Mesendoderm (in vitro differentiated cells): ENCODE measurements around the gene PSMA5.

ENCODE experiments used
- DNase-seq: peaks from one replicate; pipeline ENCODE4 v3.0.0; 2013
- H2AK5ac ChIP-seq: 2 replicates; pipeline ENCODE4 v1.6.1; 2013; ENCODE audit warnings: low read length, inconsistent platforms
- H2BK120ac ChIP-seq: 2 replicates; pipeline ENCODE4 v1.6.1; 2013; ENCODE audit warnings: low read depth, mild to moderate bottlenecking, low read length, moderate library complexity, mixed read lengths
- H2BK15ac ChIP-seq: replicated peaks from 2 replicates; pipeline ENCODE4 v1.6.1; 2013; ENCODE audit warnings: low read depth, mild to moderate bottlenecking, moderate library complexity
- H2BK5ac ChIP-seq: 2 replicates; pipeline ENCODE4 v1.6.1; 2013; ENCODE audit warnings: low read length, inconsistent platforms
- H3K18ac ChIP-seq: 2 replicates; pipeline ENCODE4 v1.6.1; 2013; ENCODE audit warnings: mild to moderate bottlenecking, low read length, mixed read lengths
- H3K23ac ChIP-seq: one replicate; pipeline ENCODE4 v1.6.1; 2013; ENCODE audit warnings: low read length
- H3K27ac ChIP-seq: 2 replicates; pipeline ENCODE4 v1.5.1; 2013; ENCODE audit warnings: low read depth, mild to moderate bottlenecking, inconsistent platforms, low read length, moderate library complexity
- H3K27me3 ChIP-seq: 2 replicates; pipeline ENCODE4 v1.6.1; 2013; ENCODE audit warnings: low read length, control low read depth, mild to moderate bottlenecking, inconsistent platforms; ENCODE audit not compliant: insufficient read depth, poor library complexity
- H3K36me3 ChIP-seq: 2 replicates; pipeline ENCODE4 v1.6.1; 2013; ENCODE audit warnings: low read length, inconsistent platforms; ENCODE audit not compliant: control insufficient read depth, insufficient read depth
- H3K4ac ChIP-seq: one replicate; pipeline ENCODE4 v1.6.1; 2013; ENCODE audit warnings: low read depth, mild to moderate bottlenecking, low read length, moderate library complexity
- H3K4me1 ChIP-seq: 2 replicates; pipeline ENCODE4 v1.6.1; 2013; ENCODE audit warnings: low read depth, low read length, inconsistent platforms; ENCODE audit not compliant: control insufficient read depth
- H3K4me2 ChIP-seq: 2 replicates; pipeline ENCODE4 v1.6.1; 2013; ENCODE audit warnings: low read length
- H3K4me3 ChIP-seq: 2 replicates; pipeline ENCODE4 v1.5.1; 2013; ENCODE audit warnings: mild to moderate bottlenecking, low read length
- H3K56ac ChIP-seq: one replicate; pipeline ENCODE4 v1.6.1; 2013; ENCODE audit warnings: low read length
- H3K79me1 ChIP-seq: 2 replicates; pipeline ENCODE4 v1.6.1; 2013; ENCODE audit warnings: low read length, inconsistent platforms
- H3K79me2 ChIP-seq: 2 replicates; pipeline ENCODE4 v1.6.1; 2013; ENCODE audit warnings: mild to moderate bottlenecking, low read length; ENCODE audit not compliant: control insufficient read depth, insufficient read depth
- H3K9ac ChIP-seq: 2 replicates; pipeline ENCODE4 v1.6.1; 2013; ENCODE audit warnings: low read length, inconsistent platforms
- H4K5ac ChIP-seq: one replicate; pipeline ENCODE4 v1.6.1; 2013; ENCODE audit warnings: low read length
- H4K8ac ChIP-seq: one replicate; pipeline ENCODE4 v1.6.1; 2013; ENCODE audit warnings: low read depth, mild to moderate bottlenecking, control low read depth, low read length, moderate library complexity
- WGBS: extraction: QIAGEN DNeasy Blood & Tissue Kit; methylation state at CpG from one replicate; pipeline ENCODE4 v1.1.7; 2013; ENCODE audit warnings: low lambda C conversion rate, missing lambda C conversion rate; ENCODE audit not compliant: insufficient coverage; ENCODE audit errors: extremely low coverage; 5-methylcytosine and 5-hydroxymethylcytosine counted together

Gene PSMA5

GRCh38 chr1:109470245-109470644, 44.0 kb upstream of the PSMA5 start:
- no peak overlapping the region for H3K23ac ChIP-seq
- no peak overlapping the region for H2BK15ac ChIP-seq
- H2BK120ac ChIP-seq: no peak overlapping the region
- H3K79me2 ChIP-seq: no peaks in the 10 kb centered on the region
- peaks cover 18% of the 10 kb centered on the region for H3K27me3 ChIP-seq
- H3K4me2 ChIP-seq: no peak overlapping the region
- no CpG with 5 or more reads among the region's 6 CpGs for WGBS
- H2BK5ac ChIP-seq: no peak overlapping the region
- H4K8ac ChIP-seq: no peak overlapping the region
- H3K27ac ChIP-seq: no peak overlapping the region
- H3K79me1 ChIP-seq: no peaks in the 10 kb centered on the region
- no peak overlapping the region for H3K4me3 ChIP-seq
- no peak overlapping the region for H3K9ac ChIP-seq
- no peaks in the 10 kb centered on the region for H3K36me3 ChIP-seq
- no peak for DNase-seq
- no peak overlapping the region for H3K56ac ChIP-seq
- H4K5ac ChIP-seq: no peak overlapping the region
- H3K18ac ChIP-seq: no peak overlapping the region
- no peaks in the 10 kb centered on the region for H3K4me1 ChIP-seq
- H3K4ac ChIP-seq: no peak overlapping the region
- no peak overlapping the region for H2AK5ac ChIP-seq

- Histone ChIP-seq H3K4me2 (no peak overlapping the region), H3K27ac (no peak overlapping the region), H3K9ac (no peak overlapping the region), H3K79me1 (no peaks in the 10 kb centered on the region), H3K4me1 (no peaks in the 10 kb centered on the region), H4K5ac (no peak overlapping the region), H3K23ac (no peak overlapping the region), H2AK5ac (no peak overlapping the region), H3K18ac (no peak overlapping the region), H2BK120ac (no peak overlapping the region), H3K56ac (no peak overlapping the region), H3K27me3 (peaks cover 23% of the 10 kb centered on the region), H2BK15ac (no peak overlapping the region), H3K4me3 (no peak overlapping the region), H2BK5ac (no peak overlapping the region), H4K8ac (no peak overlapping the region), H3K4ac (no peak overlapping the region), H3K36me3 (no peaks in the 10 kb centered on the region), H3K79me2 (no peaks in the 10 kb centered on the region)
- WGBS: no CpG with 5 or more reads among the region's 2 CpGs
- no peak for DNase-seq
These were observed 42.7 kb upstream of the PSMA5 start for GRCh38 chr1:109468903-109469302.

- Histone ChIP-seq H3K56ac (no peak overlapping the region), H4K5ac (no peak overlapping the region), H3K23ac (no peak overlapping the region), H2AK5ac (no peak overlapping the region), H3K79me2 (no peaks in the 10 kb centered on the region), H2BK5ac (no peak overlapping the region), H3K4ac (no peak overlapping the region), H2BK15ac (no peak overlapping the region), H3K9ac (no peak overlapping the region), H3K36me3 (no peaks in the 10 kb centered on the region), H3K27ac (no peak overlapping the region), H4K8ac (no peak overlapping the region), H3K4me2 (no peak overlapping the region), H2BK120ac (no peak overlapping the region), H3K4me1 (no peaks in the 10 kb centered on the region), H3K79me1 (no peaks in the 10 kb centered on the region), H3K27me3 (peaks cover 23% of the 10 kb centered on the region), H3K4me3 (no peak overlapping the region), H3K18ac (no peak overlapping the region)
- no peak for DNase-seq
- no CpG with 5 or more reads among the region's 1 CpG for WGBS
These were observed 41.8 kb upstream of the PSMA5 start for GRCh38 chr1:109468061-109468460.

- no peak overlapping the region for H2AK5ac ChIP-seq
- DNase-seq: no peak
- H3K4me3 ChIP-seq: no peak overlapping the region
These were observed 41.1 kb upstream of the PSMA5 start for GRCh38 chr1:109467301-109467777.

GRCh38 chr1:109466452-109467300, 40.4 kb upstream of the PSMA5 start, which contains the start of gene SYPL2:
TSS of gene SYPL2 (plus strand) at chr1:109466546. CDS start at chr1:109466844, 298 bp downstream.
- Histone ChIP-seq H3K4me2 (peak within 1 kb of the TSS; percentile 51), H2BK5ac (no peak within 1 kb of the TSS), H4K8ac (no peak within 1 kb of the TSS), H3K18ac (no peak within 1 kb of the TSS), H3K23ac (no peak within 1 kb of the TSS), H3K9ac (peak within 1 kb of the TSS; percentile 31), H4K5ac (no peak within 1 kb of the TSS), H3K36me3 (no peaks in the 10 kb centered on the region), H3K4me1 (no peaks in the 10 kb centered on the region), H2BK120ac (no peak within 1 kb of the TSS), H3K4ac (no peak within 1 kb of the TSS), H3K27me3 (peaks cover 23% of the 10 kb centered on the region), H2AK5ac (no peak within 1 kb of the TSS), H3K56ac (peak within 1 kb of the TSS; percentile 56), H2BK15ac (no peak within 1 kb of the TSS), H3K79me2 (no peaks in the 10 kb centered on the region), H3K27ac (no peak within 1 kb of the TSS), H3K4me3 (no peak within 1 kb of the TSS), H3K79me1 (no peaks in the 10 kb centered on the region)
- WGBS: no CpG with 5 or more reads among the region's 88 CpGs
- peak; percentile 42 for DNase-seq

More at GRCh38 chr1:109467301-109467777, 41.1 kb upstream of the PSMA5 start:
- Histone ChIP-seq H3K4me1 (no peaks in the 10 kb centered on the region), H3K56ac (peak overlapping the region; percentile 34), H4K5ac (no peak overlapping the region), H3K79me2 (no peaks in the 10 kb centered on the region), H2BK5ac (no peak overlapping the region), H3K18ac (no peak overlapping the region), H3K36me3 (no peaks in the 10 kb centered on the region), H3K27me3 (peaks cover 23% of the 10 kb centered on the region), H3K4ac (no peak overlapping the region), H4K8ac (no peak overlapping the region), H3K23ac (no peak overlapping the region), H3K9ac (no peak overlapping the region), H3K79me1 (no peaks in the 10 kb centered on the region), H2BK120ac (no peak overlapping the region), H3K27ac (no peak overlapping the region), H3K4me2 (peak overlapping the region; percentile 38), H2BK15ac (no peak overlapping the region)
- WGBS: no CpG with 5 or more reads among the region's 23 CpGs
